ENCODE results near the gene MAP2K7.
"Not testable (repeated sequence)": the region's sequence is repeated elsewhere in the genome, so short reads cannot be mapped to it uniquely, and the experiment has no call there.

Gene MAP2K7

GRCh38 chr19:7907544-7907943 is 3.9 kb downstream of the MAP2K7 start:
- DNase-seq (ENCODE audit: low read depth in 2 of 2): no peak

- no peak for DNase-seq (ENCODE audit: low read depth in 2 of 2)
Observed at GRCh38 chr19:7908078-7908699, 4.5 kb downstream of the MAP2K7 start.

- no peak for DNase-seq (ENCODE audit: low read depth in 2 of 2)
Observed at GRCh38 chr19:7908742-7909461, 5.2 kb downstream of the MAP2K7 start.

DNA sequence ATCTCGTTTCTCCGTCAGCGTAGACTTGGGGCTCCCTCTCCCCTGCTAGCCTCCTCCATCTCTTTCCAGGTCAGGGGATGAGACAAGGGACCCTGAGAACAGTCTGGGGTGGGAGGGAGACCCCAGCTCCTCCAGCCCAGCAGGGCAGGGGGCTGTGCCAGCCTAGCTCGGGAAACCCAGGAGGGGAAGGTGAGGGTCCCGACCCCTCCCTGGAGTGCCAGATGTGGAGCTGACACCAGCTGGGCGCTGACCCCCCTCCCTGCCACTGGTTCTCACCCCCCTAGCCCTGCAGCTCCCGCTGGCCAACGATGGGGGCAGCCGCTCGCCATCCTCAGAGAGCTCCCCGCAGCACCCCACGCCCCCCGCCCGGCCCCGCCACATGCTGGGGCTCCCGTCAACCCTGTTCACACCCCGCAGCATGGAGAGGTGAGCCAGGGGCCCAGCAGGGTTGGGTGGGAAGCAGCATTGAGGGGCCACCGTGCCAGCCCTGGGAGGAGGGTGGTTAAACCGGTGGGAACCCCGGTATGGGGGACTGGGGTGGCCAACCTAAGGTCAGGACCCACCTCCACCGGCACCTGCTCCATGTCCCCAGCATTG is 5.9 kb downstream of the MAP2K7 start:
- DNase-seq (ENCODE audit: low read depth in 2 of 2): no peak

DNA sequence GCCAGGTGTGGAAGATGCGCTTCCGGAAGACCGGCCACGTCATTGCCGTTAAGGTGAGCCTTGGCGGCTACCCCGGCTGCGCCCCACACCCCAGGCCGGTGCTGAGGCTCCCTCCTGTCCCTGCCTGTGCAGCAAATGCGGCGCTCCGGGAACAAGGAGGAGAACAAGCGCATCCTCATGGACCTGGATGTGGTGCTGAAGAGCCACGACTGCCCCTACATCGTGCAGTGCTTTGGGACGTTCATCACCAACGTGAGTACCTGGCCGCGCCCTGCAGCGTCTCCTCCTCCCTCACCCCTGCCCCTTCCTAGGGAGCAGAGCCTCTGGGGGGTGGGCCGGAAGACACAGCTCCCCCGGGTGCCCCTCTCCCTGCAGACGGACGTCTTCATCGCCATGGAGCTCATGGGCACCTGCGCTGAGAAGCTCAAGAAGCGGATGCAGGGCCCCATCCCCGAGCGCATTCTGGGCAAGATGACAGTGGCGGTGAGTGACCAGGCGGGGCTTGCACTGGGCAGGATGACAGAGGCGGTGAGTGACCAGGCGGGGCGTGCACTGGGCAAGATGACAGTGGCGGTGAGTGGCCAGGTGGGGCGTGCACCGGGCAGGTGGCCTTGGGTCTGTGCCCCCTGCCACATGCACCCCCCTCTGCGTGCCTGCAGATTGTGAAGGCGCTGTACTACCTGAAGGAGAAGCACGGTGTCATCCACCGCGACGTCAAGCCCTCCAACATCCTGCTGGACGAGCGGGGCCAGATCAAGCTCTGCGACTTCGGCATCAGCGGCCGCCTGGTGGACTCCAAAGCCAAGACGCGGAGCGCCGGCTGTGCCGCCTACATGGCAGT is 6.9 kb downstream of the MAP2K7 start:
- no peak for DNase-seq (ENCODE audit: low read depth in 2 of 2)

- DNase-seq (ENCODE audit: low read depth in 2 of 2): no peak
Observed at GRCh38 chr19:7911508-7912143, 7.9 kb downstream of the MAP2K7 start.

DNA sequence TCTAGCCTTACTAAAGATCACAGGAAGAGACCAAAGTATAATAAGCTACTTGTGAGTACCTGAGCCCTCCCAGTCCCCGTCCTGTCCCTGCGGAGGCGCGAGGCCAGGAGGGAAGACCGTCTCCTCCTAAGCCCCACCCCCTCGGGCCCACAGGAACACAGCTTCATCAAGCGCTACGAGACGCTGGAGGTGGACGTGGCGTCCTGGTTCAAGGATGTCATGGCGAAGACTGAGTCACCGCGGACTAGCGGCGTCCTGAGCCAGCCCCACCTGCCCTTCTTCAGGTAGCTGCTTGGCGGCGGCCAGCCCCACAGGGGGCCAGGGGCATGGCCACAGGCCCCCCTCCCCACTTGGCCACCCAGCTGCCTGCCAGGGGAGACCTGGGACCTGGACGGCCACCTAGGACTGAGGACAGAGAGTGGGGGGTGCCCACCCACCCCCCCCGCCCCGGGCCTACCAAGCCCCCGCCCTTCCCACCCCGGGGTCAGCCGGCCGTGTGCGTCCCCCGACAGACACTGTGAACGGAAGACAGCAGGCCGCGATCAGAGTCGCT is 8.5 kb downstream of the MAP2K7 start:
- no peak for DNase-seq (ENCODE audit: low read depth in 2 of 2)

DNA sequence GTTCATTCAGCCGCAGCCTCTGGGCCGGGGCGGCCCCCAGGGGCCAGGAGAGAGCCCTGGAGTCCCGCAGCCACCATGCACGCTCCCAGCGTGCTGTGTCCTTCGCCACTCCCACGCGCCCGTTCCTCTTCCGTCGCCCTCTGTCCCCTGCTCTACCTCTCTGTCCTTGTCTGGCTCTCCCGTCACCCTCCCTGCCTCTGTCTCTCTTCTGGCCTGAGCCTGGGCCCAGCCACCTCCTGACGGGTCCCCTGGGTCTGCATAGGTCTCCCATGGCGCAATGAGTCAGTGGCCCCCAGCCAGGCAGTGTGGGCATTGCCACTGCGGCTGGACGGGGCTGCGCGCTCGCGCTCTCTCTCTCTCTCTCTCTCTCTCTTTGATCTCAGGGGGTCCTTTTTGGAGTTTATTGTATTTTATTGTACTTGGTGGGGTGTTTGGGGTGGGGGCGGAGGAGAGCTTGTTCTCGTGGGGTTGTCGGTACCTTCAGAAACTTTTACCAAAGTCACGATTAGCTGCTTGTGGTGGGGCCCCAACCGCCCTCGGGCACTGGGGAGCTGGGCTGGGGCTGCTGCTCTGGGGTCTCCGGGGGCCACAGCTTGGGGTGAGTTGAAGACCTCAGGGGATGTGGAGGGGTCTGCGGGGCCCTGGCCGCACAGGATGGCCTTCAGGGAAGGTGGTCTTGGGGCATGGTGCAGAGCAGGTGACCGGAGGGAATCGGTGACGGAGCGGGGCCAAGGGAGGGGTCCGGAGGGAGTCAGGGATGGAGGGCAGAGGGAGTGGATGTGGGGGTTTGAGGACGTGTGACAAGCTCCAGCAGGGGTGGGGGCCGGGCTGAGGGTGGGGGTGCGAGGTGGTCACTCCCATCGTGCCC is 9.3 kb downstream of the MAP2K7 start:
- no peak for DNase-seq (ENCODE audit: low read depth in 2 of 2)

DNA sequence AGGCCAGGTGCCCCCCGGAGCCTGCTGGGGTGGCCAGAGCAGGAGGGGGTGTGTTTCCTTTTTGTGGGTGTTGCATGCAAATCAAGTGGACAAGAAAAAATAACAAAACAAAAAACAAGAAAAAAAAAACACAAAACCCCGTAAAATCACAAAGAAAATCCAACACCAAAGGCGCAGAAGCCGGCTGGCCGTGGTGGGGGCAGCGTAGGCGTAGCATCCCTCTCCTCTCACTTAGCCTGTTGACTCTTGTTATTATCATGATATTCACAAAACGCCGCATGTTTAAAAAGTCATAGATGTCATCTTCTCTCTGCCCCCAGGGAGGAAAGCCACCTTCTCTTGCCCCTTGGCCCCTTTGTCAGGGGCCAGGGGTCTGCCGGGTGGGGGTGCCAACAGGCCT is 10.0 kb downstream of the MAP2K7 start:
- DNase-seq (ENCODE audit: low read depth in 2 of 2): no peak

DNA sequence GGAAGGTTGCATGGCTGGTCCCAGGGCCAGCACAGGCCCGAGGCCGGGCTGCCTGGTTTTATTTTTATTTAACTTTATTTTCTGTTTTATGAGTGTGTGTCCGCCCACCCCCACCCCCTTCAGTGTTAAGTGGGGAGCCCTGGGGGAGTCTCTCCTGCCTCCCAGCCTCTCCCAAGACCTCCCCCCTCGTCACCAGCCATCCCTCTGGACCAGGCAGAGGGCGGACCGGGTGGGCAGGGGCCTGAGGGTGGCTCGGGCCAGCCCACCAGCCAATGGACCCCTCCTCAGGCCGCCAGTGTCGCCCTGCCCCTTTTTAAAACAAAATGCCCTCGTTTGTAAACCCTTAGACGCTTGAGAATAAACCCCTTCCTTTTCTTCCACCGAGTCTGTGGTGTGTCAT is 10.4 kb downstream of the MAP2K7 start:
- no peak for DNase-seq (ENCODE audit: low read depth in 2 of 2)

DNA sequence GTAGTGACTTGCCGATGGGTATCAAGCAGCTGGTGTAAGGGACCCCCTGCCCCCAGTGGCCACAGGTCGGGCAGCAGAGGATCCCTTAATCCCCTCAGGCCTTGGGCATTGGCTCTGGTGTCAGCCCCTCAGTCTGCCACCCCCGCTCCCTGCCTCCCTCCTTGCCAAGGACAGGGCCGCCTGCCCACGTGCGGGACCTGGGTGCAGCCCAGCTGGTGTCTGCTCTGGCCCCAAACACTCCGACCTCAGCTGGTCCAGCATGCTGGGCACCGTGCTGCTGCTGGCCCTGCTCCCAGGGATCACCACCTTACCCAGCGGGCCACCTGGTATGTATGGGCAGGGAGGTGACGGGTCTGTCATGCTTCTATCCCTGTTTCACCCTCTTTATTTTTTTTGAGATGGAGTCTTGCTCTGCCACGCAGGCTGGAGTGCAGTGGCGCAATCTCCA is 10.9 kb downstream of the MAP2K7 start, which contains the start of gene TGFBR3L:
TGFBR3L (plus strand) TSS at position 233 of the 448 bp plus-strand sequence.
- no peak for DNase-seq (ENCODE audit: low read depth in 2 of 2)

- DNase-seq (ENCODE audit: low read depth in 2 of 2): no peak
Observed at GRCh38 chr19:7915250-7916102, 11.8 kb downstream of the MAP2K7 start.

DNA sequence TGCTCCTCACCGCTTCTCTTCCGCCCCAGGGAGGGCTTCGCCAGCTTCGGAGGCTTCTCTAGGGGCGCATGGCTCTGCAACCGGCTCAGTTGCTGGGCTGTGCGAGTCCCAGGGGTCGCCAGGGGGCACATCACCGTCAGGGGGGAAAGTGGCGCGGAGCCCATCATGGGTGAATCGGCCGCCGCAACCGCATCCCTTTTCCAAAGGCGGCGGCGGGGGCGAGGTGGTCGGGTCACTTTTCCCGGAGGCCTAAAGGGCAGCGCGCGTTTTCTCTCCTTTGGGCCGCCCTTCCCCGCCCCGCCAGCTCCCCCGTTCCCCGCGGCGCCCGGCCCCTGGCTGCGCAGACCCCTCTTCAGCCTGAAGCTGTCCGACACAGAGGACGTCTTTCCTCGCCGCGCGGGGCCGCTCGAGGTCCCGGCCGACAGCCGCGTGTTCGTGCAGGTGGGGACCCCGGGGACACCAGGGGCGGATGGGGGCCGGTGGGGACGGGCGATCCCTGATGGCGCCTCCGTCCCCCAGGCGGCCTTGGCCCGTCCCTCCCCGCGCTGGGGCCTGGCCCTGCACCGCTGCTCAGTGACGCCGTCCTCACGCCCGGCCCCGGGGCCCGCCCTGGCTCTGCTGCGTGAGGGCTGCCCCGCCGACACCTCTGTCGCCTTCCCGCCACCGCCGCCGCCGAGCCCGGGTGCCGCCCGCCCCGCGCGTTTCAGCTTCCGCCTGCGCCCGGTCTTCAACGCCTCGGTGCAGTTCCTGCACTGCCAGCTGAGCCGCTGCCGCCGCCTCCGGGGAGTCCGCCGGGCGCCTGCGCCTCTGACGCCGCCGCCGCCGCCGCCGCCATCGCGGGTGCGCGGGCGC is 12.7 kb downstream of the MAP2K7 start:
- no peak for DNase-seq (ENCODE audit: low read depth in 2 of 2)

DNA sequence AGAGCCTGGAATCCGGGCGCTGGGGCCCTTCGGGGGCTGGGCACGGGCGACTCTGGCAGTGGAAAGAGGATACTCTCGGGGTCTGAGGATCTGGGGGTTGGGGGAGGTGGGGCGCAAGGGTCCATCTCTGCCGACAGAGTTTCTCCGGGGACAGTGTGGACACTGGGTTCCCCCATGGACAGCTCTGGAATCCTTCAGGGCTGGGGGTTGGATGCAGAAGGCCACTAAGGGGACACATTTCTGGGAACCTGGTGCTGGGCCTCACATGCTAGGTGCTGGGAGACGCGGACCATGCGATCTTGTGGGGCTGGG is 13.2 kb downstream of the MAP2K7 start:
- no peak for DNase-seq (ENCODE audit: low read depth in 2 of 2)

- no peak for DNase-seq (ENCODE audit: low read depth in 2 of 2)
Observed at GRCh38 chr19:7917267-7918061, 13.8 kb downstream of the MAP2K7 start.

- DNase-seq (ENCODE audit: low read depth in 2 of 2): not testable (repeated sequence)
Observed at GRCh38 chr19:7918062-7918614, 14.5 kb downstream of the MAP2K7 start.

GRCh38 chr19:7918615-7919421 is 15.1 kb downstream of the MAP2K7 start:
- DNase-seq (ENCODE audit: low read depth in 2 of 2): no peak
